Fibroblast of lung (primary cell): ENCODE data around the gene PIGM. TPM values are rescaled to one million over a fixed set of nuclear protein-coding genes. Genes with fewer than 3 reads are reported as not detected.
A peak's percentile ranks its signal among the peaks of the same experiment; 100 is the strongest.

Experiments
- DNase-seq, 2 donors: peaks; one replicate each; pipeline versions ENCODE4 v3.0.0 to v3.0.0-alpha.2; 2010; ENCODE audit warnings: low read depth in 2 of 2
- H2AFZ ChIP-seq: 2 replicates; pipeline ENCODE4 v1.5.1; 2012; ENCODE audit warnings: low read length, control low read depth, inconsistent platforms
- H3K27ac ChIP-seq: 2 replicates; pipeline ENCODE4 v1.5.1; 2011; ENCODE audit warnings: low read length, control low read depth; ENCODE audit not compliant: insufficient read depth
- H3K27me3 ChIP-seq: 2 replicates; pipeline ENCODE4 v1.5.1; 2011; ENCODE audit warnings: mild to moderate bottlenecking, low read length; ENCODE audit not compliant: control insufficient read depth, insufficient read depth
- H3K36me3 ChIP-seq: 2 replicates; pipeline ENCODE4 v1.5.1; 2011; ENCODE audit warnings: low read length; ENCODE audit not compliant: control insufficient read depth, insufficient read depth
- H3K4me1 ChIP-seq: 2 replicates; pipeline ENCODE4 v1.5.1; 2011; ENCODE audit warnings: low read length; ENCODE audit not compliant: control insufficient read depth, insufficient read depth; ENCODE audit errors: extremely low read depth
- H3K4me2 ChIP-seq: 2 replicates; pipeline ENCODE4 v1.5.1; 2011; ENCODE audit warnings: low read length, control low read depth; ENCODE audit not compliant: insufficient read depth; ENCODE audit errors: extremely low read depth
- H3K4me3 ChIP-seq, 4 experiments: fragments of 200-600 bp in 1 of 4; sonication (generic) in 1 of 4; replicated peaks in 1 of 4; 2 replicates each; pipeline ENCODE4 v1.5.1; 2011 to 2016; ENCODE audit warnings: low read length in 4 of 4, low read depth in 3 of 4, mild to moderate bottlenecking in 3 of 4, control low read depth in 2 of 4, inconsistent platforms in 1 of 4, mixed read lengths in 1 of 4; ENCODE audit not compliant: insufficient read depth in 1 of 4; ENCODE audit errors: control extremely low read depth in 1 of 4
- H3K79me2 ChIP-seq: 2 replicates; pipeline ENCODE4 v1.5.1; 2012; ENCODE audit warnings: mild to moderate bottlenecking, low read length, inconsistent platforms; ENCODE audit not compliant: control insufficient read depth, insufficient read depth
- H3K9ac ChIP-seq: 2 replicates; pipeline ENCODE4 v1.5.1; 2011; ENCODE audit warnings: mild to moderate bottlenecking, low read length, control low read depth; ENCODE audit not compliant: insufficient read depth
- H3K9me3 ChIP-seq: 2 replicates; pipeline ENCODE4 v1.5.1; 2012; ENCODE audit warnings: low read depth, low read length; ENCODE audit not compliant: control insufficient read depth, insufficient read depth
- H4K20me1 ChIP-seq: 2 replicates; pipeline ENCODE4 v1.5.1; 2011; ENCODE audit warnings: low read length; ENCODE audit not compliant: control insufficient read depth, insufficient read depth; ENCODE audit errors: extremely low read depth
- EZH2 ChIP-seq: IDR thresholded peaks from 2 replicates; pipeline ENCODE4 v1.5.1; 2012; ENCODE audit warnings: low read length, control low read depth, mild to moderate bottlenecking; ENCODE audit errors: missing control alignments
- polyA plus RNA-seq, 2 donors: library from polyadenylated mRNA; depleted of rRNA in 1 of 2; stranded (reverse) in 1 of 2; unstranded in 1 of 2; fragments of >200 nt; gene quantifications; 2 replicates each; pipeline ENCODE4 v1.2.1, GENCODE V29; 2011 to 2012; ENCODE audit warnings: missing spikeins in 1 of 2
- total RNA-seq: library from RNA; depleted of rRNA; stranded (reverse); fragments of >200 nt; gene quantifications from 2 replicates; pipeline ENCODE4 v1.2.1, GENCODE V29; 2014
- TF ChIP-seq, protein P1 (sequence below), 2 donors: IDR thresholded peaks in 1 of 2; conservative IDR thresholded peaks in 1 of 2; 1 replicate in 1 of 2; 2 replicates in 1 of 2; pipeline ENCODE4 v1.5.1; 2011 to 2012; ENCODE audit warnings: low read length in 2 of 2, control low read depth in 1 of 2, inconsistent platforms in 1 of 2, low read depth in 1 of 2, mild to moderate bottlenecking in 1 of 2

Gene PIGM
- total and polyA plus RNA-seq, 2 donors (not counting 1 experiment from before 2014, with no cell fraction given): 4.5 to 6.7 TPM

DNA sequence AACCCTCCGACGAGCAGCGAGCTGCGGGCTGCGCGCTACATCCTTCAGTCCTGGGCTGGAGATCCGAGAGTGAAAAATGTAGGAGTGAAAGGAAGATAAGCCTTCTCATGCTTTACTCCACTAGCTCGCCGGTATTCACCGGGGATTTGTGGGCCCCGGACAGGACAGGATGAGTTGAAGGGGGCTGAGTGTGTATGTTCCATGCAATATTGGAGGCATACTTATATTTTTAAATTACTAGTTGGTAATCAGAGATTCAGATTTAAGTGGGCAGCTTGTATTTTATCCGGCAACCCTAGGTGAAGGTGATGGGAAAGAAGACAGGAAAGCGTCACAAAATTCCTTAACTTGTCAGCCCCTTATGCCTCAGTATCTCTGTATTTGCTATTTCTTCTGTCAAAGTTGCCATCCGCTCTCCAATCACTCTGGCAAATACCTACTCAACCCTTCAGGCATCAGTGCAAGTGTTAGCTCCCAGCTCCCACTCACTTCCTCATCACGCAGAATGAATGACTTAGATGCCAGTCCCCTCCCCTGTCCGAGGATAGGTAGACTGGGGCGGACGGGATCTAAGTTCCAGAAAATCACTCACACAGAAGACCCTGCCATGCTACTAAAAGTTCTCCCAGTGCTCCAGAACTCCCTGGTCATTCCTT is 503 bp upstream of the PIGM start:
- H3K79me2 ChIP-seq: peaks cover 2% of the 10 kb centered on the region
- H4K20me1 ChIP-seq: no peaks in the 10 kb centered on the region
- H3K4me1 ChIP-seq: peaks cover 3% of the 10 kb centered on the region
- H3K4me3 ChIP-seq: peak overlapping the region; percentile 73 to 98 (median 90)
- peak in 1 of 2 donors; percentile 25 for DNase-seq
- peak overlapping the region; percentile 63 for H3K9ac ChIP-seq
- no peaks in the 10 kb centered on the region for H3K9me3 ChIP-seq
- peaks cover 4% of the 10 kb centered on the region for H3K27me3 ChIP-seq
- peak overlapping the region; percentile 44 for H3K27ac ChIP-seq
- H2AFZ ChIP-seq: peak overlapping the region; percentile 96
- TF ChIP-seq, protein P1, sequence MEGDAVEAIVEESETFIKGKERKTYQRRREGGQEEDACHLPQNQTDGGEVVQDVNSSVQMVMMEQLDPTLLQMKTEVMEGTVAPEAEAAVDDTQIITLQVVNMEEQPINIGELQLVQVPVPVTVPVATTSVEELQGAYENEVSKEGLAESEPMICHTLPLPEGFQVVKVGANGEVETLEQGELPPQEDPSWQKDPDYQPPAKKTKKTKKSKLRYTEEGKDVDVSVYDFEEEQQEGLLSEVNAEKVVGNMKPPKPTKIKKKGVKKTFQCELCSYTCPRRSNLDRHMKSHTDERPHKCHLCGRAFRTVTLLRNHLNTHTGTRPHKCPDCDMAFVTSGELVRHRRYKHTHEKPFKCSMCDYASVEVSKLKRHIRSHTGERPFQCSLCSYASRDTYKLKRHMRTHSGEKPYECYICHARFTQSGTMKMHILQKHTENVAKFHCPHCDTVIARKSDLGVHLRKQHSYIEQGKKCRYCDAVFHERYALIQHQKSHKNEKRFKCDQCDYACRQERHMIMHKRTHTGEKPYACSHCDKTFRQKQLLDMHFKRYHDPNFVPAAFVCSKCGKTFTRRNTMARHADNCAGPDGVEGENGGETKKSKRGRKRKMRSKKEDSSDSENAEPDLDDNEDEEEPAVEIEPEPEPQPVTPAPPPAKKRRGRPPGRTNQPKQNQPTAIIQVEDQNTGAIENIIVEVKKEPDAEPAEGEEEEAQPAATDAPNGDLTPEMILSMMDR (conservative IDR thresholded peaks at IDR 0.05 in 1 of 2, IDR thresholded peaks at IDR 0.05 in 1 of 2; ENCODE audit: low read depth in 1 of 2, low read length in 2 of 2): no peak
- TF ChIP-seq EZH2: no peak
- H3K36me3 ChIP-seq: no peaks in the 10 kb centered on the region
- H3K4me2 ChIP-seq: peak overlapping the region; percentile 100

DNA sequence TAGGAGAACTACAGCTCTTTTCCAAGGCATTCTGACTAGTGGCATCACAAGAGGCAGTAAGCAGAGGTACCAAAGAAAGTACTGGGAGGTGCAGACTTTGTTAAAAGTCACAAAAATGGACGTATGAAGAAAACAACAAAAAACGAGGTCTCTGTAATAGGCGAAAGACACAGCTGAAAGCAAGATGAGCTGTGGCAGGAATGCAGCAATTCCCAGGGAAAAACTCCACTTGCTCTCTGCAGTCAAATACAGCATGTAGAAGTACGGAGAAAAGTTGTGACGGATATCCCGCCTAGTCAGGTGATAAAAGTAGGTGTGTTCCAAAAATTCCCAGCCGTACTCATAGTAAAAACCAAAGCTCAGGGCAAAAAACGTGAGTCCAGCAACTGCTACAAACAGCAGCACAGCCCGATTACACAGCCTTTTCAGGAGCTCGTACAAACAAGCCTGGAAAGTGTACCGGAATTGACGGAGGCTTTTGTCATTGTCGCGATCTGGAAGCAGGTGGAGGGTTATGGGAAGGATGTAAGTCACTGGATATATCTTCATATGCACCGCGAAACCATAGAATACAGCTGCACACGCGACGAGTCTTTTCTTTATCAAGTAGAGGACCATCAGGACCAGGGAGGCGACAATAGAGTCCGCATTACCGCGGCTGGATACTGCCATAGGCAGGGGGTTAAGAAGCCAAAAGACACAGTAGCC is 979 bp downstream of the PIGM start:
- TF ChIP-seq EZH2: no peak
- TF ChIP-seq, protein P1 (conservative IDR thresholded peaks at IDR 0.05 in 1 of 2, IDR thresholded peaks at IDR 0.05 in 1 of 2; ENCODE audit: low read depth in 1 of 2, low read length in 2 of 2): no peak
- H4K20me1 ChIP-seq: no peaks in the 10 kb centered on the region
- H3K4me3 ChIP-seq: peak overlapping the region; percentile 73 to 98 (median 90)
- peaks cover 4% of the 10 kb centered on the region for H3K27me3 ChIP-seq
- H3K36me3 ChIP-seq: no peaks in the 10 kb centered on the region
- peaks cover 2% of the 10 kb centered on the region for H3K79me2 ChIP-seq
- DNase-seq: peak in 1 of 2 donors; percentile 2
- peaks cover 3% of the 10 kb centered on the region for H3K4me1 ChIP-seq
- H2AFZ ChIP-seq: peak overlapping the region; percentile 99
- H3K9me3 ChIP-seq: no peaks in the 10 kb centered on the region
- no peak overlapping the region for H3K27ac ChIP-seq
- H3K9ac ChIP-seq: no peak overlapping the region
- H3K4me2 ChIP-seq: peak overlapping the region; percentile 100

DNA sequence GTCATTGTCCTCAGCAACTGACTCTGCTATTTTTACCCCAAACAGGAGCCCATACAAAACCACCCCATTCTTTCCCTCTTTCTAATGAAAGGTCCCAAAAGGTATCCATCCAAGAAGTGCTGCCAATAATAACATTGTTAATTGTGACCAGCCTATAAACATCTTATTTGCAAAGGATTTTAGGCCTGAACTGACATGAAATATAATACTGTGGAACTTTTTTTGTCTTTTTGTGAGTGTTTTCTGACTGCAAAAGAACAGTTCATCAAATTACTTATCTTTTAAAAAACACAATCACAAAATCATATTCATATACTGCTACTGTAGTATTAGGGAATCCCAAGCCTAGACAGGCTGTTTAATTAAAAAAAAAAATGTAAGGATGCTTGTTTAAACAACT is 3.4 kb downstream of the PIGM start:
- no peak for DNase-seq
- Histone ChIP-seq H3K27ac (no peak overlapping the region), H3K4me1 (peaks cover 3% of the 10 kb centered on the region), H3K9me3 (no peaks in the 10 kb centered on the region), H3K4me3 (no peak overlapping the region), H4K20me1 (no peaks in the 10 kb centered on the region), H3K9ac (no peak overlapping the region), H3K4me2 (no peak overlapping the region), H3K36me3 (no peaks in the 10 kb centered on the region), H3K27me3 (no peaks in the 10 kb centered on the region), H3K79me2 (peaks cover 2% of the 10 kb centered on the region), H2AFZ (no peak overlapping the region)
- TF ChIP-seq, protein P1 (conservative IDR thresholded peaks at IDR 0.05 in 1 of 2, IDR thresholded peaks at IDR 0.05 in 1 of 2; ENCODE audit: low read depth in 1 of 2, low read length in 2 of 2): no peak
- no peak for TF ChIP-seq EZH2
